Dedifferentiated amniotic fluid mesenchymal stem cell (primary cell): Measurements from ENCODE around the gene CAMK2N2.

Experiments
- DNase-seq: peaks from one replicate; pipeline ENCODE4 v3.0.0-alpha.2; 2016; ENCODE audit errors: extremely low spot score

Gene CAMK2N2

GRCh38 chr3:184261270-184261853 is at the start of gene CAMK2N2:
Gene CAMK2N2 (minus strand): TSS chr3:184261553. CDS start chr3:184261285, 268 bp downstream.
- no peak for DNase-seq

- no peak for DNase-seq
Measured at GRCh38 chr3:184308744-184309143, 47.4 kb upstream of the CAMK2N2 start.

- DNase-seq: no peak
Measured at GRCh38 chr3:184307915-184308314, 46.6 kb upstream of the CAMK2N2 start.

GRCh38 chr3:184306341-184306972 is 45.1 kb upstream of the CAMK2N2 start:
- no peak for DNase-seq

GRCh38 chr3:184305577-184305976 is 44.2 kb upstream of the CAMK2N2 start:
- no peak for DNase-seq

GRCh38 chr3:184300378-184300720 is 39.0 kb upstream of the CAMK2N2 start:
- DNase-seq: no peak

GRCh38 chr3:184299488-184300377 is 38.4 kb upstream of the CAMK2N2 start:
- peak; percentile 18 for DNase-seq

- peak; percentile 94 for DNase-seq
Measured at GRCh38 chr3:184298759-184299487, 37.6 kb upstream of the CAMK2N2 start, which contains the start of gene PSMD2. Gene PSMD2 (plus strand): TSS chr3:184299241. CDS start chr3:184299267, 26 bp downstream.

GRCh38 chr3:184296616-184297015 is 35.3 kb upstream of the CAMK2N2 start:
- DNase-seq: no peak

- no peak for DNase-seq
Measured at GRCh38 chr3:184295771-184296170, 34.4 kb upstream of the CAMK2N2 start.

GRCh38 chr3:184291738-184292445 is 30.5 kb upstream of the CAMK2N2 start:
- no peak for DNase-seq

GRCh38 chr3:184291044-184291737 is 29.8 kb upstream of the CAMK2N2 start:
- DNase-seq: no peak

- DNase-seq: no peak
Measured at GRCh38 chr3:184290331-184290730, 29.0 kb upstream of the CAMK2N2 start.

- peak; percentile 36 for DNase-seq
Measured at GRCh38 chr3:184289426-184289938, 28.1 kb upstream of the CAMK2N2 start.

GRCh38 chr3:184284696-184285095 is 23.3 kb upstream of the CAMK2N2 start:
- DNase-seq: peak; percentile 54

GRCh38 chr3:184283681-184284080 is 22.3 kb upstream of the CAMK2N2 start:
- no peak for DNase-seq

GRCh38 chr3:184282941-184283340 is 21.6 kb upstream of the CAMK2N2 start:
- no peak for DNase-seq

- no peak for DNase-seq
Measured at GRCh38 chr3:184277366-184277765, 16.0 kb upstream of the CAMK2N2 start.

- DNase-seq: no peak
Measured at GRCh38 chr3:184275961-184276910, 14.9 kb upstream of the CAMK2N2 start, which contains the start of gene ECE2. Gene ECE2 (plus strand): TSS chr3:184276022. CDS start chr3:184276154, 132 bp downstream.
